GM12878 (cell line): Measurements from ENCODE around the gene RBM26. TPM values are rescaled to one million over a fixed set of nuclear protein-coding genes. Genes with fewer than 3 reads are reported as not detected.

Source experiments
- ATF2 ChIP-seq: IDR thresholded peaks from 2 replicates; pipeline ENCODE4 v1.6.1; 2012; ENCODE audit warnings: low read length, inconsistent platforms
- BACH1 ChIP-seq: fragments of 450-650 bp; IDR thresholded peaks from 2 replicates; pipeline ENCODE4 v1.6.1; 2017; ENCODE audit warnings: mild to moderate bottlenecking, borderline replicate concordance
- BMI1 ChIP-seq: fragments of 450-650 bp; IDR thresholded peaks from 2 replicates; pipeline ENCODE4 v1.6.1; 2016; ENCODE audit warnings: mild to moderate bottlenecking, moderate library complexity, borderline replicate concordance
- CBX5 ChIP-seq: sonication (generic); IDR thresholded peaks from 2 replicates; pipeline ENCODE4 v1.6.1; 2016; ENCODE audit warnings: low read depth, moderate library complexity, mild to moderate bottlenecking, inconsistent platforms
- CHD1 ChIP-seq: IDR thresholded peaks from 2 replicates; pipeline ENCODE4 v1.6.1; 2012; ENCODE audit warnings: low read depth, low read length, improper control_type of control experiment
- CHD2 ChIP-seq: IDR thresholded peaks from 2 replicates; pipeline ENCODE4 v1.6.1; 2011; ENCODE audit warnings: low read depth, low read length, improper control_type of control experiment, borderline replicate concordance
- CREM ChIP-seq: IDR thresholded peaks from 2 replicates; pipeline ENCODE4 v1.6.1; 2014; ENCODE audit warnings: antibody characterized with exemption, low read depth
- EP300 ChIP-seq, 2 experiments: fragments of 150-350 bp in 1 of 2; IDR thresholded peaks; 2 replicates each; pipeline ENCODE4 v1.6.1; 2011 to 2012; ENCODE audit warnings: low read depth in 2 of 2, low read length in 2 of 2, borderline replicate concordance in 1 of 2, improper control_type of control experiment in 1 of 2, inconsistent platforms in 1 of 2; ENCODE audit not compliant: control insufficient read depth in 1 of 2
- FOXK2 ChIP-seq: fragments of 450-650 bp; IDR thresholded peaks from 2 replicates; pipeline ENCODE4 v1.6.1; 2017; ENCODE audit warnings: mild to moderate bottlenecking, moderate library complexity
- HDAC2 ChIP-seq: fragments of 200-600 bp; sonication (generic); IDR thresholded peaks from 2 replicates; pipeline ENCODE4 v1.6.1; 2017
- IKZF2 ChIP-seq, 2 experiments: fragments of 450-650 bp; IDR thresholded peaks; 2 replicates each; pipeline ENCODE4 v1.6.1; 2017; ENCODE audit warnings: mild to moderate bottlenecking in 2 of 2, moderate library complexity in 2 of 2
- IRF4 ChIP-seq: IDR thresholded peaks from 2 replicates; pipeline ENCODE4 v1.6.1; 2011; ENCODE audit warnings: low read depth, low read length
- MAX ChIP-seq: IDR thresholded peaks from 2 replicates; pipeline ENCODE4 v1.6.1; 2012; ENCODE audit warnings: low read depth, low read length, improper control_type of control experiment
- MEF2B ChIP-seq: fragments of 450-650 bp; IDR thresholded peaks from 2 replicates; pipeline ENCODE4 v1.6.1; 2018; ENCODE audit warnings: mild to moderate bottlenecking, moderate library complexity; ENCODE audit not compliant: partially characterized antibody, poor library complexity, severe bottlenecking
- MXI1 ChIP-seq: fragments of 150-350 bp; IDR thresholded peaks from 2 replicates; pipeline ENCODE4 v1.6.1; 2011; ENCODE audit warnings: low read depth, mild to moderate bottlenecking, inconsistent platforms, low read length, improper control_type of control experiment
- NFYB ChIP-seq: IDR thresholded peaks from 2 replicates; pipeline ENCODE4 v1.6.1; 2011; ENCODE audit warnings: low read depth, mild to moderate bottlenecking, low read length, improper control_type of control experiment, moderate library complexity; ENCODE audit not compliant: insufficient read depth
- NR2C1 ChIP-seq: fragments of 450-650 bp; IDR thresholded peaks from 2 replicates; pipeline ENCODE4 v1.6.1; 2017; ENCODE audit warnings: antibody characterized with exemption, mild to moderate bottlenecking, moderate library complexity
- PAX5 ChIP-seq: IDR thresholded peaks from 2 replicates; pipeline ENCODE4 v1.6.1; 2011; ENCODE audit warnings: low read depth, low read length, borderline replicate concordance
- RB1 ChIP-seq: fragments of 450-650 bp; formaldehyde crosslinking; IDR thresholded peaks from 2 replicates; pipeline ENCODE4 v1.6.1; 2017; ENCODE audit warnings: mild to moderate bottlenecking, borderline replicate concordance
- RCOR1 ChIP-seq: conservative IDR thresholded peaks from 2 replicates; pipeline ENCODE4 v1.6.1; 2012; ENCODE audit warnings: low read depth, low read length, improper control_type of control experiment
- RFX5 ChIP-seq: IDR thresholded peaks from 2 replicates; pipeline ENCODE4 v1.6.1; 2011; ENCODE audit warnings: low read depth, low read length, improper control_type of control experiment
- SMC3 ChIP-seq: IDR thresholded peaks from 2 replicates; pipeline ENCODE4 v1.6.1; 2011; ENCODE audit warnings: low read length, improper control_type of control experiment, borderline replicate concordance
- SPI1 ChIP-seq: IDR thresholded peaks from 2 replicates; pipeline ENCODE4 v1.6.1; 2011; ENCODE audit warnings: low read depth, mild to moderate bottlenecking, low read length, moderate library complexity, borderline replicate concordance; ENCODE audit not compliant: insufficient read depth
- SREBF1 ChIP-seq: IDR thresholded peaks from 2 replicates; pipeline ENCODE4 v1.6.1; 2012; ENCODE audit warnings: mild to moderate bottlenecking, low read length
- SREBF2 ChIP-seq: IDR thresholded peaks from 2 replicates; pipeline ENCODE4 v1.6.1; 2012; ENCODE audit warnings: mild to moderate bottlenecking, low read length
- STAT3 ChIP-seq: IDR thresholded peaks from 2 replicates; pipeline ENCODE4 v1.6.1; 2011; ENCODE audit warnings: low read depth, low read length, improper control_type of control experiment
- SUPT20H ChIP-seq: IDR thresholded peaks from 2 replicates; pipeline ENCODE4 v1.6.1; 2011; ENCODE audit warnings: low read depth, mild to moderate bottlenecking, low read length, moderate library complexity, borderline replicate concordance; ENCODE audit not compliant: control insufficient read depth
- YBX1 ChIP-seq: fragments of 450-650 bp; IDR thresholded peaks from 2 replicates; pipeline ENCODE4 v1.6.1; 2016; ENCODE audit warnings: antibody characterized with exemption
- YY1 ChIP-seq: IDR thresholded peaks from 2 replicates; pipeline ENCODE4 v1.6.1; 2011; ENCODE audit warnings: low read depth, mild to moderate bottlenecking, low read length
- ZNF274 ChIP-seq: IDR thresholded peaks from one replicate; pipeline ENCODE4 v1.8.0; 2011; ENCODE audit not compliant: insufficient read length, insufficient read depth
- polyA plus RNA-seq, 11 experiments: library from polyadenylated mRNA; depleted of rRNA in 4 of 11; unstranded in 6 of 11; stranded (reverse) in 5 of 11; fragments of >200 nt; fragmentation: Nextera tagmentation in 4 of 11; fragmentation: Illumina TruSeq in 1 of 11; extraction: Ambion mirVana in 4 of 11; extraction: Trizol in 1 of 11; gene quantifications; 1 replicate in 1 of 11; 2 replicates in 10 of 11; pipeline versions ENCODE4 v1.2.1 to v1.2.3, GENCODE V29; 2011 to 2016; ENCODE audit warnings: inconsistent platforms in 2 of 11, missing spikeins in 2 of 11, low read depth in 1 of 11
- total RNA-seq, 4 experiments: library from RNA; depleted of rRNA in 3 of 4; stranded (reverse); fragments of >200 nt in 3 of 4; fragmentation: Illumina TruSeq in 1 of 4; extraction: Trizol in 1 of 4; gene quantifications; 2 replicates each; pipeline versions ENCODE4 v1.2.1 to v1.2.3, GENCODE V29; 2013 to 2021
- TF ChIP-seq, protein P1 (sequence below): IDR thresholded peaks from 2 replicates; pipeline ENCODE4 v1.6.1; 2012; ENCODE audit warnings: mild to moderate bottlenecking, low read depth, low read length

RBM26 gene
- total and polyA plus RNA-seq, 10 of the 15 experiments (the other 5 are each of a cell fraction or from before 2014, with no cell fraction given) = 17.6 to 71.3 (median 38.9) TPM

DNA sequence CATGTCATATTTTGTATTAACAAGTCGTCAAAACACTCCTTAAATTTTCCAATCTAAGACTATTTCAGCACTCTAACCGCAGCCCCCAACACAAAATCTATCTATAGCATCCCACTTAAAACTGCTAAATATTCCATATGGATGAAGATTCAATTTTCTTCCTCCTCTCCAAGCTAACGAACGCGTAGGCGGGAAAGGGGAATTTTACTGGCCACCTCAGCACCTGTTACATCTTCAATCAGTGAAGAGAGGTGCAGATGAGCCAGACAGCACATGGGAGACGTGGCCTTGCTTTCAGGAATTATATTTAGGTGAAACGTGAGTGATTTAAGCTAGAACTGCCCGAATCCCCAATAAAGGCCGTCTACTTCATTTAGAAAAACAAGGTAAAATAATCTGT is 1.1 kb downstream of the RBM26 start (continued):
- TF ChIP-seq FOXK2 = no peak
- no peak for TF ChIP-seq PAX5
- no peak for TF ChIP-seq RCOR1
- no peak for TF ChIP-seq RFX5
- TF ChIP-seq ATF2 = 0 out of 2 replicates have a peak, but pooled peaks have one; percentile 26
- TF ChIP-seq SPI1 = no peak
- no peak for TF ChIP-seq CHD1
- TF ChIP-seq MXI1 = peak; percentile 27; the same call in 1 of the 2 replicates
- TF ChIP-seq SUPT20H = no peak
- TF ChIP-seq BACH1 = no peak
- TF ChIP-seq ZNF274 = no peak
- TF ChIP-seq, protein P1, sequence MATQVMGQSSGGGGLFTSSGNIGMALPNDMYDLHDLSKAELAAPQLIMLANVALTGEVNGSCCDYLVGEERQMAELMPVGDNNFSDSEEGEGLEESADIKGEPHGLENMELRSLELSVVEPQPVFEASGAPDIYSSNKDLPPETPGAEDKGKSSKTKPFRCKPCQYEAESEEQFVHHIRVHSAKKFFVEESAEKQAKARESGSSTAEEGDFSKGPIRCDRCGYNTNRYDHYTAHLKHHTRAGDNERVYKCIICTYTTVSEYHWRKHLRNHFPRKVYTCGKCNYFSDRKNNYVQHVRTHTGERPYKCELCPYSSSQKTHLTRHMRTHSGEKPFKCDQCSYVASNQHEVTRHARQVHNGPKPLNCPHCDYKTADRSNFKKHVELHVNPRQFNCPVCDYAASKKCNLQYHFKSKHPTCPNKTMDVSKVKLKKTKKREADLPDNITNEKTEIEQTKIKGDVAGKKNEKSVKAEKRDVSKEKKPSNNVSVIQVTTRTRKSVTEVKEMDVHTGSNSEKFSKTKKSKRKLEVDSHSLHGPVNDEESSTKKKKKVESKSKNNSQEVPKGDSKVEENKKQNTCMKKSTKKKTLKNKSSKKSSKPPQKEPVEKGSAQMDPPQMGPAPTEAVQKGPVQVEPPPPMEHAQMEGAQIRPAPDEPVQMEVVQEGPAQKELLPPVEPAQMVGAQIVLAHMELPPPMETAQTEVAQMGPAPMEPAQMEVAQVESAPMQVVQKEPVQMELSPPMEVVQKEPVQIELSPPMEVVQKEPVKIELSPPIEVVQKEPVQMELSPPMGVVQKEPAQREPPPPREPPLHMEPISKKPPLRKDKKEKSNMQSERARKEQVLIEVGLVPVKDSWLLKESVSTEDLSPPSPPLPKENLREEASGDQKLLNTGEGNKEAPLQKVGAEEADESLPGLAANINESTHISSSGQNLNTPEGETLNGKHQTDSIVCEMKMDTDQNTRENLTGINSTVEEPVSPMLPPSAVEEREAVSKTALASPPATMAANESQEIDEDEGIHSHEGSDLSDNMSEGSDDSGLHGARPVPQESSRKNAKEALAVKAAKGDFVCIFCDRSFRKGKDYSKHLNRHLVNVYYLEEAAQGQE = no peak
- no peak for TF ChIP-seq MAX
- no peak for TF ChIP-seq NFYB
- no peak for TF ChIP-seq EP300 (IDR thresholded peaks at IDR 0.05; ENCODE audit: borderline replicate concordance in 1 of 2, control insufficient read depth in 1 of 2, low read depth in 2 of 2, low read length in 2 of 2)
- no peak for TF ChIP-seq CREM
- no peak for TF ChIP-seq YY1
- no peak for TF ChIP-seq RB1
- TF ChIP-seq IKZF2 (IDR thresholded peaks at IDR 0.05) = peak; percentile 43 to 47; a peak in 2 of 4 replicates
- TF ChIP-seq CBX5 = no peak
- no peak for TF ChIP-seq MEF2B
- TF ChIP-seq SREBF2 = no peak
- TF ChIP-seq BMI1 = no peak
- TF ChIP-seq HDAC2 = no peak
- TF ChIP-seq CHD2 = no peak
- TF ChIP-seq NR2C1 = no peak
- no peak for TF ChIP-seq IRF4
- TF ChIP-seq SMC3 = no peak
- TF ChIP-seq STAT3 = no peak
- TF ChIP-seq SREBF1 = no peak
- no peak for TF ChIP-seq YBX1
